GM19397 (cell line): ENCODE data around the gene FEN1.

Source experiments
- ATAC-seq: cut with Tn5 transposase; IDR thresholded peaks from one replicate; pipeline ENCODE4 v1.9.1; 2021; ENCODE audit warnings: mild to moderate bottlenecking, moderate library complexity; ENCODE audit not compliant: unreplicated experiment

Gene FEN1

DNA sequence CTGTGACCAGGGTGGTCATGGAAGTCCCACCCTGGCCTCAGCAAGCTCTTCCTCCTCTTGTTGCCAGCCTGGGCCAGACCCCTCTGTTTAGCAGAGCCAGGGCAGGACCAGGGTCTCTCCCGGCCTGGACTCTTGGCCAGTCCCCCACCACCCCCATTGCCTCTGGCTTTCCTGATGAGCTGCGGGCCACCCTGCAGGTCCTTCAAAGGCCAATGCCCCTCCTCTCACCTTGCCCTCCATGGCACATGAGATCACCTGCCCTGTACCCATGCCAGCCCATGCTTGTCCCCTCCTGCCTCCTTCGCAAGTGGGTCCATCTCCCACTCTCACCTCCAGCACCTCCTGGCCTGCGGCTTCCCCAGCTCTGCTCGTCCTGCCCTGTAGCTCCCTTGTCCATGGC is 45.8 kb downstream of the FEN1 start:
- ATAC-seq: no peak

DNA sequence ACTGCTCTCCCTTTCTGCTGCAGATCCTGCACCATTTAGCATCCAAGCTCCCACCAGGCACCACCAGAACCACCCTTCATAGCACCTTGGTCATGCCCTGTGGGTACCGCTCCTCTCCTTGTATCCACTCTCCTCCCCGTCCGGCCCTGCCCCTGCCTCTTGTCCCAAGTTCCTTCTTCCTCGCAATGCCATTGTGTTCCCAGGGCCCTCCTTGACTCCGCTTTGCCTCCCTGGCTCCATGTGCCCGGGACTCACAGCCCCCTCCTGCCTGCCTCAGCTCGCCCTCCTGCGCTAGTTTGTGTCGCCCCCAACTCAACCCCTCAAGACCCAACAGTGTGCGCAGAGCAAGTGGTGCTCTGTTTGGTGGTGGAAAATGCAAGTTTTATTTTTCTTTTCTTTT is 46.2 kb downstream of the FEN1 start:
- no peak for ATAC-seq

- ATAC-seq: no peak
These were observed 47.0 kb downstream of the FEN1 start for GRCh38 chr11:61839742-61840141.

GRCh38 chr11:61840371-61840770 is 47.7 kb downstream of the FEN1 start:
- no peak for ATAC-seq

DNA sequence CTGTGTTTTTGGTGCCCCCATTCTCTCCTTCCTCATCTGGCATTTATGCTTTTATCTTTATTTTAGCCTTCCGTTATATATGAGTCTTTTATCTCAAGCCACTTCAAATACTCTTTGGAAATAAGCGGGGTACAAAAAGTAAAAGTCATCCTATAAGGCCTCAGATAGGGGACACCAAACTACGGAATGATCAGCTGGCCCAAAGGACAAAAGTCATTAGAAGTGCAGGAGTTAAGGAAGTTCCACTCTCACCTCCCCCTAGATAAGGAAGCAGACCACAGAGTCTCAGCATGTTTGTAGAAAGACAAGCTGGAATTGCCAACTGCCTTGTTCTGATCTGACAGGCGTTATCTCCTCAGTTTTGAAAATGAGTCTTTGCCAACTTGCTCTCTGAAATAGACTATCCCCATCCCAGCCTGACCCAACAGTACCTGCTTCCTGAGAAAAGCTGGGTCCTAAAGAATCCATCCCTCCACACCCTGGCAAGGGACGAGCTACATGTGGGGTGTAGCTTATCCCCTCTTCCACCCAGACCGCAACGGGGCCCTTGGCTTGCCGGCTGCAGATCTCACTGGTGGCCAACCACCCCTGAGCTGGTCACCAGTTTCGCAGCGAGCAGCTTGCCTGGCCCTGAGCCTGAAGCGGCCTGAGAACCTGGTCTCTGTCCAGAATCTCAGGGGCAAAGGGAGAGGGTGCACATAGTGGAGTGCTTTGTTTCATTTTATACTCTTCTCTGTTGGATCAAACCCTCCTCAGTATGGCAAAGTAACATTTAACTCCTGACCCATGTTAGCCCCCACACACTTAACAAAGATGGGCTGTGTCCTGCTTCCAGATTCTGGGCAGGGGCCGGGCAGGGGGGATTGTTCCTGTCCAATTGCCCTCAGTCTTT is 49.2 kb downstream of the FEN1 start:
- ATAC-seq: no peak

GRCh38 chr11:61842528-61842820 is 49.8 kb downstream of the FEN1 start:
- no peak for ATAC-seq

DNA sequence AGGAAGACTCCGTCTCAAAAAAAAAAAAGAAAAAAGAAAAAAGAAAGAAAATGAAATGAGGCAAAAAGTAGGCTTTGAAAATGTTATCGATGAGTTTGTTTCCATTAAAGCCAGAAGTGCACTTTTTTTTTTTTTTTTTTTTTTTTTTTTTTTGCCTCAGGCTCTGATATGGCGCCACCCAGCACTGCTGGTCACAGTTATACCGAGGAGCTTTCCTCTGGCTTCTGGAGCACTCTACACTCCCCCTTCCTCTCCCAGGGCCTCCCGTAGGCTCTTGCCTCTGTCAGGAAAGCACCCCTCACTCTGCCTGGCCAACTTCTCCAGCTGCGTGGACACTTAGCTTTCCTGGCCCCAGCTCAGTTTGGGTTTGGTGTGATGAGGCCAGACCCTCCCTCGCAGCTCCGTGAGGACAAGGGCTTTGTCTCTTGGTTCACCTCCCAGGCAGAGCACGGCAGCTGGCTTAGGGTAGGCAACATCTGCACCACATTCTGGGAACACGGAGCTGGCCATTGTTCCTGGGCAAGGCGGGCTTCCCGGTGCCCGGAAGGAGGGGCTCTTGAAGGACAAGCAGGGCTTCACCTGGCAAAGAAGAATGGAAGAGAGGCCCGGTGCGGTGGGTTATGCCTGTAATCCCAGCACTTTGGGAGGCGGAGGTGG is 52.3 kb downstream of the FEN1 start:
- ATAC-seq: no peak

GRCh38 chr11:61846362-61847020 is 53.8 kb downstream of the FEN1 start:
- ATAC-seq: no peak
